Calu3 (cell line): ENCODE results near the gene CCNDBP1. TPM values are rescaled to one million over a fixed set of nuclear protein-coding genes. Genes with fewer than 3 reads are reported as not detected.
"Not testable (repeated sequence)": the region's sequence is repeated elsewhere in the genome, so short reads cannot be mapped to it uniquely, and the experiment has no call there.

Source experiments
- BruUV-seq: library from RNA; stranded (reverse); fragments of 400-500 nt; replicated peaks from 2 replicates; lab custom pipeline; 2021; lab: Mats Ljungman, UMichigan
- CTCF ChIA-PET: fragments of 300-600 bp; sonication (Branson Sonifier 250); formaldehyde crosslinking; loops from one replicate; lab custom pipeline; 2022; ENCODE audit warnings: antibody characterized with exemption; lab: Charles Lee
- DNase-seq: peaks from one replicate; pipeline ENCODE4 v3.0.0; 2022
- H3K27ac Mint-ChIP-seq: one replicate; pipeline ENCODE4 v1.8.0; 2022; ENCODE audit warnings: mixed read lengths; ENCODE audit not compliant: unreplicated experiment
- H3K27me3 Mint-ChIP-seq: one replicate; pipeline ENCODE4 v1.8.0; 2022; ENCODE audit warnings: mixed read lengths; ENCODE audit not compliant: unreplicated experiment
- H3K36me3 Mint-ChIP-seq: one replicate; pipeline ENCODE4 v1.8.0; 2022; ENCODE audit warnings: mild to moderate bottlenecking, moderate library complexity, mixed read lengths; ENCODE audit not compliant: insufficient read depth, unreplicated experiment
- H3K4me1 Mint-ChIP-seq: one replicate; pipeline ENCODE4 v1.8.0; 2022; ENCODE audit warnings: mild to moderate bottlenecking, low read depth, mixed read lengths; ENCODE audit not compliant: unreplicated experiment
- H3K4me3 Mint-ChIP-seq: one replicate; pipeline ENCODE4 v1.8.0; 2022; ENCODE audit warnings: mild to moderate bottlenecking, low read depth, moderate library complexity, mixed read lengths; ENCODE audit not compliant: unreplicated experiment
- H3K9me3 Mint-ChIP-seq: one replicate; pipeline ENCODE4 v1.8.0; 2022; ENCODE audit warnings: low read depth, mixed read lengths; ENCODE audit not compliant: unreplicated experiment
- intact Hi-C: fragments of 100-400 bp; cut with micrococcal nuclease; formaldehyde crosslinking; loops from one replicate; pipeline ENCODE4 v1.10.0; 2022; ENCODE audit not compliant: unreplicated experiment
- total RNA-seq: library from RNA; stranded (reverse); gene quantifications from 2 replicates; pipeline ENCODE4 v1.2.3, GENCODE V29; 2022
- TF ChIP-seq, protein P1 (sequence below): fragments of 200-600 bp; IDR thresholded peaks from one replicate; pipeline ENCODE4 v1.8.0; 2022; ENCODE audit warnings: antibody characterized with exemption; ENCODE audit not compliant: unreplicated experiment

CCNDBP1 gene
- total RNA-seq, 1 experiment from 2014 or later, result 13.7 TPM

DNA sequence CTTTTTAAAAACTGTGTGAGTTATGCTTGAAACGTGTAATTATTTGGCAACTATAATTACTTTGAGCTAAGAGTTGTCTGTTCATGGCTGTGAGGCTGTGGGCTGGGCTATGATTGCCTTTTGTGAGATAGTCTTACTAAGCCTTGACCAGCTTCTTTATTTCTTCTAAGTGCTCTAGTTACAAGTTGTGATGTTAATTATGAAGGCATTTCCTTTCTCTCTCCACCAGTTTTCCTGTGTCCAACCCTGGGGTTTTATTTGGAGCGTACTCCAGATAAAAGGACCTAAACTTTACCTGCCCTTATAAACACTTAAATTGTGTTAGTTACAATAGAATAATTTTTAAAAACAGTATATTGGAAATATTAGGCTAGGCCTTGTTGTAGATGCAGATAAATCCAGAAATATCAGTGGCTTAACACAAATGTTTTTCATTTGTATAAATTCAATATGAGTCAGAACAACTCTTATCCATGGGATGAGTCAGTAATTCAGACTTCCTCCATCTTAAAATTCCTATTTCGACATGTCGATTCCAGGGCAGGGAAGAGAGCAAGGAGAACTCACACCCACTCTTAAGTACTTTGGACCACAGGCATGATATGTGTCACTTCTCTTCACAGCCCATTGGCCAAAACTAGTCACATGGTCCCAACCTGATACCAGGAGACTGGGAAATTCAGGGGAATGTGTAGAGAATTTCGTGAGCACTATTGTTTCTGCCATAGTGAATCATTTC lies 34.8 kb upstream of the CCNDBP1 start:
- DNase-seq, result no peak
- Mint-ChIP-seq H3K27ac (no peak overlapping the region), H3K36me3 (peaks cover 5% of the 10 kb centered on the region), H3K9me3 (no peaks in the 10 kb centered on the region), H3K4me3 (no peak overlapping the region), H3K27me3 (no peaks in the 10 kb centered on the region), H3K4me1 (no peaks in the 10 kb centered on the region)
- no TSS peak for BruUV-seq
- TF ChIP-seq, protein P1, sequence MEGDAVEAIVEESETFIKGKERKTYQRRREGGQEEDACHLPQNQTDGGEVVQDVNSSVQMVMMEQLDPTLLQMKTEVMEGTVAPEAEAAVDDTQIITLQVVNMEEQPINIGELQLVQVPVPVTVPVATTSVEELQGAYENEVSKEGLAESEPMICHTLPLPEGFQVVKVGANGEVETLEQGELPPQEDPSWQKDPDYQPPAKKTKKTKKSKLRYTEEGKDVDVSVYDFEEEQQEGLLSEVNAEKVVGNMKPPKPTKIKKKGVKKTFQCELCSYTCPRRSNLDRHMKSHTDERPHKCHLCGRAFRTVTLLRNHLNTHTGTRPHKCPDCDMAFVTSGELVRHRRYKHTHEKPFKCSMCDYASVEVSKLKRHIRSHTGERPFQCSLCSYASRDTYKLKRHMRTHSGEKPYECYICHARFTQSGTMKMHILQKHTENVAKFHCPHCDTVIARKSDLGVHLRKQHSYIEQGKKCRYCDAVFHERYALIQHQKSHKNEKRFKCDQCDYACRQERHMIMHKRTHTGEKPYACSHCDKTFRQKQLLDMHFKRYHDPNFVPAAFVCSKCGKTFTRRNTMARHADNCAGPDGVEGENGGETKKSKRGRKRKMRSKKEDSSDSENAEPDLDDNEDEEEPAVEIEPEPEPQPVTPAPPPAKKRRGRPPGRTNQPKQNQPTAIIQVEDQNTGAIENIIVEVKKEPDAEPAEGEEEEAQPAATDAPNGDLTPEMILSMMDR, result no peak
- intact Hi-C loops, result no loop called here
- CTCF ChIA-PET, result no interaction called here

DNA sequence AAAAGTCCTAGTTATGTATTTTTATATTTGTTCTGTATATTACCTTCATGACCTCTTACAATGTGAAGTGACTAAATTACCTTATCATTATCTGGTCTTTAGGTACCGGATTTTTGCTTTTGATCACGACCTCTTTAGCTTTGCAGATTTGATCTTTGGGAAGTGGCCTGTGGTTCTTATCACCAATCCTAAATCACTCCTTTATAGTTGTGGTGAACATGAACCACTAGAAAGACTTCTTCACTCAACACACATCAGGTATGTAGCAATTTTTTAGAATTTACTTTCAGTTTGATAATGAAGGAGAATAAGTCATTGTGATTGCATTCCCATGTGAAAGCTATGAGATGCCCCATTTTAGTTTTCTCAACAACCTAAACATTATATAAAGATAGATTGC lies 33.5 kb upstream of the CCNDBP1 start:
- CTCF ChIA-PET, result no interaction called here
- Mint-ChIP-seq H3K4me3 (no peak overlapping the region), H3K27me3 (no peaks in the 10 kb centered on the region), H3K4me1 (no peaks in the 10 kb centered on the region), H3K27ac (no peak overlapping the region), H3K9me3 (no peaks in the 10 kb centered on the region), H3K36me3 (peaks cover 5% of the 10 kb centered on the region)
- intact Hi-C loops, result no loop called here
- DNase-seq, result no peak
- BruUV-seq, result no TSS peak
- TF ChIP-seq, protein P1, result no peak

- no peak overlapping the region for H3K4me3 Mint-ChIP-seq
- CTCF ChIA-PET, result no interaction called here
Measured at GRCh38 chr15:43153269-43153668, 31.9 kb upstream of the CCNDBP1 start.

GRCh38 chr15:43165801-43166325 lies 19.3 kb upstream of the CCNDBP1 start:
- DNase-seq, result no peak
- no TSS peak for BruUV-seq
- no peak overlapping the region for H3K27ac Mint-ChIP-seq
- no peaks in the 10 kb centered on the region for H3K4me1 Mint-ChIP-seq
- H3K4me3 Mint-ChIP-seq, result no peak overlapping the region
- H3K36me3 Mint-ChIP-seq, result peaks cover 4% of the 10 kb centered on the region
- intact Hi-C loops, result no loop called here
- no peaks in the 10 kb centered on the region for H3K9me3 Mint-ChIP-seq
- H3K27me3 Mint-ChIP-seq, result no peaks in the 10 kb centered on the region
- TF ChIP-seq, protein P1, result no peak
- CTCF ChIA-PET, result no interaction called here

More at GRCh38 chr15:43153269-43153668, 31.9 kb upstream of the CCNDBP1 start:
- DNase-seq, result no peak
- no peaks in the 10 kb centered on the region for H3K4me1 Mint-ChIP-seq
- H3K9me3 Mint-ChIP-seq, result no peaks in the 10 kb centered on the region
- peaks cover 5% of the 10 kb centered on the region for H3K36me3 Mint-ChIP-seq
- TF ChIP-seq, protein P1, result no peak
- intact Hi-C loops, result no loop called here
- no peak overlapping the region for H3K27ac Mint-ChIP-seq
- no peaks in the 10 kb centered on the region for H3K27me3 Mint-ChIP-seq
- BruUV-seq, result no TSS peak

DNA sequence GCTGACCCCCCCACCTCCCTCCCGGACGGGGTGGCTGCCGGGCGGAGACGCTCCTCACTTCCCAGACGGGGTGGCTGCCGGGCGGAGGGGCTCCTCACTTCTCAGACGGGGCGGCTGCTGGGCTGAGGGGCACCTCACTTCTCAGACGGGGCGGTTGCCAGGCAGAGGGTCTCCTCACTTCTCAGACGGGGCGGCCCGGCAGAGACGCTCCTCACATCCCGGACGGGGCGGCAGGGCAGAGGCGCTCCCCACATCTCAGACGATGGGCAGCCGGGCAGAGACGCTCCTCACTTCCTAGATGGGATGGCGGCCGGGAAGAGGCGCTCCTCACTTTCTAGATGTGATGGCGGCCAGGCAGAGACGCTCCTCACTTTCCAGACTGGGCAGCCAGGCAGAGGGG lies 17.9 kb upstream of the CCNDBP1 start:
- H3K27me3 Mint-ChIP-seq, H3K9me3 Mint-ChIP-seq, H3K27ac Mint-ChIP-seq, CTCF ChIA-PET, DNase-seq, H3K36me3 Mint-ChIP-seq, BruUV-seq, H3K4me1 Mint-ChIP-seq, H3K4me3 Mint-ChIP-seq, intact Hi-C loops: not testable (repeated sequence)
